H1 (cell line): ENCODE data around the gene UBE2D2. TPM values are rescaled to one million over a fixed set of nuclear protein-coding genes. Genes with fewer than 3 reads are reported as not detected.
A peak's percentile ranks its signal among the peaks of the same experiment; 100 is the strongest.

Source experiments
- CTCF ChIA-PET: fragments of 300-600 bp; sonication (Branson Sonifier 250); formaldehyde crosslinking; loops from one replicate; lab custom pipeline; 2021; ENCODE audit not compliant: partially characterized antibody; lab: Charles Lee
- POLR2A ChIA-PET: fragments of 300-600 bp; sonication (Branson Sonifier 250); formaldehyde crosslinking; loops from one replicate; lab custom pipeline; 2021; ENCODE audit warnings: inconsistent platforms; ENCODE audit not compliant: partially characterized antibody; lab: Charles Lee
- DNase-seq, 2 experiments: peaks; one replicate each; pipeline versions ENCODE4 v3.0.0 to v3.0.0-alpha.2; 2010 to 2022; ENCODE audit warnings: low spot score in 2 of 2, low read depth in 1 of 2, mixed read lengths in 1 of 2
- FAIRE-seq: peaks from 2 replicates; lab custom pipeline; 2011; peaks lifted over from hg19 to GRCh38; lab: Jason Lieb, UNC
- H2AFZ ChIP-seq: 2 replicates; pipeline ENCODE4 v1.8.1; 2012; ENCODE audit warnings: low read length, inconsistent platforms
- H2AK5ac ChIP-seq: 2 replicates; pipeline ENCODE4 v1.6.1; 2013; ENCODE audit warnings: low read depth, low read length
- H2BK120ac ChIP-seq: replicated peaks from 2 replicates; pipeline ENCODE3; 2013; ENCODE audit warnings: low read depth, low read length, inconsistent platforms
- H2BK12ac ChIP-seq: 2 replicates; pipeline ENCODE4 v1.6.1; 2013; ENCODE audit warnings: low read depth, low read length
- H2BK15ac ChIP-seq: 2 replicates; pipeline ENCODE4 v1.6.1; 2013; ENCODE audit warnings: low read length
- H2BK20ac ChIP-seq: 2 replicates; pipeline ENCODE4 v1.6.1; 2013; ENCODE audit warnings: low read length
- H2BK5ac ChIP-seq: 2 replicates; pipeline ENCODE4 v1.6.1; 2013; ENCODE audit warnings: low read depth, low read length
- H3K14ac ChIP-seq: 2 replicates; pipeline ENCODE4 v1.6.1; 2013; ENCODE audit warnings: inconsistent platforms; ENCODE audit not compliant: insufficient read length
- H3K18ac ChIP-seq: 2 replicates; pipeline ENCODE4 v1.6.1; 2013; ENCODE audit warnings: low read length; ENCODE audit errors: extremely low read depth
- H3K23ac ChIP-seq: 2 replicates; pipeline ENCODE4 v1.6.1; 2013; ENCODE audit warnings: inconsistent platforms; ENCODE audit not compliant: insufficient read length
- H3K23me2 ChIP-seq: 2 replicates; pipeline ENCODE4 v1.6.1; 2013; ENCODE audit warnings: low read depth, low read length
- H3K27ac ChIP-seq: 2 replicates; pipeline ENCODE4 v1.6.1; 2011; ENCODE audit warnings: low read depth, low read length, inconsistent platforms
- H3K27me3 ChIP-seq, 4 experiments: replicated peaks in 1 of 4; 1 replicate in 1 of 4; 2 replicates in 3 of 4; pipeline versions ENCODE4 v1.6.1 to v1.8.1; 2011 to 2013; ENCODE audit warnings: low read length in 3 of 4, mild to moderate bottlenecking in 3 of 4, inconsistent platforms in 2 of 4, mixed read lengths in 2 of 4, moderate library complexity in 1 of 4; ENCODE audit not compliant: control insufficient read depth in 3 of 4, insufficient read depth in 3 of 4; ENCODE audit errors: extremely low read depth in 1 of 4
- H3K36me3 ChIP-seq, 4 experiments: 2 replicates each; pipeline versions ENCODE4 v1.6.1 to v1.8.1; 2011 to 2013; ENCODE audit warnings: mild to moderate bottlenecking in 4 of 4, low read length in 3 of 4, moderate library complexity in 2 of 4, control low read depth in 1 of 4, inconsistent platforms in 1 of 4; ENCODE audit not compliant: insufficient read depth in 4 of 4, control insufficient read depth in 2 of 4
- H3K4ac ChIP-seq: replicated peaks from 2 replicates; pipeline ENCODE3; 2013; ENCODE audit warnings: low read length, low read depth, mixed read lengths, inconsistent platforms; ENCODE audit not compliant: insufficient read length
- H3K4me1 ChIP-seq, 4 experiments: replicated peaks in 1 of 4; 1 replicate in 1 of 4; 2 replicates in 3 of 4; pipeline versions ENCODE4 v1.6.1 to v1.8.1; 2011 to 2013; ENCODE audit warnings: low read length in 3 of 4, inconsistent platforms in 2 of 4, mixed read lengths in 1 of 4; ENCODE audit not compliant: insufficient read depth in 4 of 4, control insufficient read depth in 3 of 4
- H3K4me2 ChIP-seq, 2 experiments: 2 replicates each; pipeline versions ENCODE4 v1.6.1 to v1.8.1; 2011 to 2013; ENCODE audit warnings: low read depth in 2 of 2, low read length in 2 of 2, control low read depth in 1 of 2, inconsistent platforms in 1 of 2, mild to moderate bottlenecking in 1 of 2; ENCODE audit not compliant: insufficient read depth in 1 of 2
- H3K4me3 ChIP-seq, 4 experiments: fragments of 200-600, 300-600 bp in 1 of 4; sonication (generic), shearing (Covaris generic), sonication (Bioruptor Twin) in 1 of 4; 2 replicates each; pipeline versions ENCODE4 v1.5.1 to v1.8.1; 2011 to 2016; ENCODE audit warnings: low read length in 4 of 4, low read depth in 3 of 4, control low read depth in 2 of 4, inconsistent platforms in 2 of 4, mild to moderate bottlenecking in 2 of 4, mixed read lengths in 1 of 4, moderate library complexity in 1 of 4; ENCODE audit not compliant: insufficient read depth in 2 of 4; ENCODE audit errors: extremely low read depth in 1 of 4
- H3K56ac ChIP-seq: replicated peaks from 2 replicates; pipeline ENCODE3; 2013; ENCODE audit warnings: low read depth, mild to moderate bottlenecking, mixed read lengths, low read length, inconsistent platforms; ENCODE audit not compliant: insufficient read length
- H3K79me1 ChIP-seq: 2 replicates; pipeline ENCODE4 v1.6.1; 2013; ENCODE audit warnings: low read depth, low read length, control low read depth
- H3K79me2 ChIP-seq, 2 experiments: 2 replicates each; pipeline versions ENCODE4 v1.6.1 to v1.8.1; 2012 to 2013; ENCODE audit warnings: low read length in 2 of 2, mild to moderate bottlenecking in 2 of 2, inconsistent platforms in 1 of 2; ENCODE audit not compliant: insufficient read depth in 2 of 2, control insufficient read depth in 1 of 2
- H3K9ac ChIP-seq, 4 experiments: replicated peaks in 1 of 4; 1 replicate in 1 of 4; 2 replicates in 3 of 4; pipeline versions ENCODE4 v1.6.1 to v1.8.1; 2011 to 2013; ENCODE audit warnings: low read depth in 3 of 4, low read length in 3 of 4, control low read depth in 2 of 4, mild to moderate bottlenecking in 2 of 4, moderate library complexity in 2 of 4, inconsistent platforms in 1 of 4; ENCODE audit errors: extremely low read depth in 1 of 4
- H3K9me3 ChIP-seq, 2 experiments: 2 replicates each; pipeline versions ENCODE4 v1.6.1 to v1.8.1; 2012 to 2013; ENCODE audit warnings: mild to moderate bottlenecking in 2 of 2, moderate library complexity in 2 of 2, control low read depth in 1 of 2, inconsistent platforms in 1 of 2, low read depth in 1 of 2, low read length in 1 of 2, mixed read lengths in 1 of 2; ENCODE audit not compliant: insufficient read depth in 2 of 2
- H4K20me1 ChIP-seq, 2 experiments: replicated peaks in 1 of 2; 2 replicates each; pipeline versions ENCODE3 to v1.8.1; 2011 to 2013; ENCODE audit warnings: inconsistent platforms in 2 of 2, low read length in 2 of 2, mild to moderate bottlenecking in 1 of 2; ENCODE audit not compliant: insufficient read depth in 2 of 2, control insufficient read depth in 1 of 2
- H4K5ac ChIP-seq: 2 replicates; pipeline ENCODE4 v1.6.1; 2013; ENCODE audit warnings: low read length, low read depth, mixed read lengths, inconsistent platforms; ENCODE audit not compliant: insufficient read length
- H4K8ac ChIP-seq: 2 replicates; pipeline ENCODE4 v1.8.0; 2013; ENCODE audit warnings: mild to moderate bottlenecking, moderate library complexity, low read length, inconsistent platforms; ENCODE audit not compliant: insufficient read depth; ENCODE audit errors: extremely low read depth
- H4K91ac ChIP-seq: replicated peaks from 2 replicates; pipeline ENCODE3; 2013; ENCODE audit warnings: low read length, mixed read lengths, inconsistent platforms; ENCODE audit not compliant: insufficient read length
- BRCA1 ChIP-seq: IDR thresholded peaks from 2 replicates; pipeline ENCODE4 v1.6.1; 2012; ENCODE audit warnings: low read depth, low read length, improper control_type of control experiment
- CTBP2 ChIP-seq: IDR thresholded peaks from 2 replicates; pipeline ENCODE4 v1.7.0; 2011; ENCODE audit warnings: borderline replicate concordance, mild to moderate bottlenecking, moderate library complexity, mixed read lengths, low read length; ENCODE audit not compliant: insufficient read depth, insufficient read length
- KDM5A ChIP-seq: fragments of 200-600 bp; IDR thresholded peaks from 2 replicates; pipeline ENCODE4 v1.7.1; 2012; ENCODE audit warnings: mild to moderate bottlenecking, low read length, inconsistent platforms, mixed read lengths
- NANOG ChIP-seq: IDR thresholded peaks from 2 replicates; pipeline ENCODE4 v1.6.1; 2011; ENCODE audit warnings: low read length, low read depth, mild to moderate bottlenecking, inconsistent platforms; ENCODE audit not compliant: insufficient read depth, poor library complexity, severe bottlenecking
- RFX5 ChIP-seq: IDR thresholded peaks from 2 replicates; pipeline ENCODE4 v1.6.1; 2011; ENCODE audit warnings: low read depth, low read length, improper control_type of control experiment, borderline replicate concordance
- RNF2 ChIP-seq: fragments of 200-900, 300-1000 bp; sonication (generic); IDR thresholded peaks from 2 replicates; pipeline ENCODE4 v1.7.1; 2016; ENCODE audit warnings: borderline replicate concordance, low read depth, mild to moderate bottlenecking, antibody characterized with exemption, low read length; ENCODE audit not compliant: poor library complexity, severe bottlenecking; ENCODE audit errors: missing control alignments
- SP1 ChIP-seq: IDR thresholded peaks from 2 replicates; pipeline ENCODE4 v1.6.1; 2011; ENCODE audit warnings: low read depth, low read length
- SUZ12 ChIP-seq: fragments of 200-600 bp; sonication (generic); IDR thresholded peaks from 2 replicates; pipeline ENCODE4 v1.6.1; 2012; ENCODE audit warnings: mild to moderate bottlenecking, inconsistent platforms, low read length, moderate library complexity, mixed read lengths
- TAF1 ChIP-seq: IDR thresholded peaks from 2 replicates; pipeline ENCODE4 v1.6.1; 2011; ENCODE audit warnings: mild to moderate bottlenecking, low read depth, low read length
- YY1 ChIP-seq: IDR thresholded peaks from 2 replicates; pipeline ENCODE4 v1.6.1; 2011; ENCODE audit warnings: low read depth, mild to moderate bottlenecking, low read length
- WGBS, 2 experiments: shearing (Covaris generic) in 1 of 2; methylation state at CpG; one replicate each; pipeline versions ENCODE4 v1.1.6 to v1.1.7; 2013 to 2015; ENCODE audit warnings: low lambda C conversion rate in 2 of 2, mixed read lengths in 2 of 2, inconsistent platforms in 1 of 2, low coverage in 1 of 2, missing lambda C conversion rate in 1 of 2; ENCODE audit not compliant: insufficient replicate concordance in 2 of 2, insufficient coverage in 1 of 2, insufficient read length in 1 of 2; ENCODE audit errors: extremely low coverage in 1 of 2, missing lambda C conversion rate in 1 of 2; 5-methylcytosine and 5-hydroxymethylcytosine counted together
- polyA plus RNA-seq, 7 experiments: library from polyadenylated mRNA; depleted of rRNA in 3 of 7; stranded (reverse) in 5 of 7; unstranded in 2 of 7; fragments of >200 nt in 5 of 7; fragments of 200-250 nt in 2 of 7; gene quantifications; 1 replicate in 5 of 7; 2 replicates in 1 of 7; 4 replicates in 1 of 7; pipeline versions ENCODE4 v1.2.1 to v1.2.3, GENCODE V29; 2011 to 2013; ENCODE audit warnings: missing spikeins in 2 of 7, mixed read lengths in 2 of 7
- total RNA-seq: library from RNA; stranded (reverse); fragmentation: NEBNext Ultra II Directional; extraction: Animal tissue kit (Norgen Biotek cat#: 25700); gene quantifications from 2 replicates; pipeline ENCODE4 v1.2.1, GENCODE V29; 2021
- TF ChIP-seq, protein P1 (sequence below): IDR thresholded peaks from 2 replicates; pipeline ENCODE4 v1.6.1; 2011; ENCODE audit warnings: low read depth, mild to moderate bottlenecking, low read length; ENCODE audit not compliant: insufficient read depth

UBE2D2 gene
- total and polyA plus RNA-seq, 2 of the 8 experiments (the other 6 are each of a cell fraction or from before 2014, with no cell fraction given) = 66.9 to 203 TPM

DNA sequence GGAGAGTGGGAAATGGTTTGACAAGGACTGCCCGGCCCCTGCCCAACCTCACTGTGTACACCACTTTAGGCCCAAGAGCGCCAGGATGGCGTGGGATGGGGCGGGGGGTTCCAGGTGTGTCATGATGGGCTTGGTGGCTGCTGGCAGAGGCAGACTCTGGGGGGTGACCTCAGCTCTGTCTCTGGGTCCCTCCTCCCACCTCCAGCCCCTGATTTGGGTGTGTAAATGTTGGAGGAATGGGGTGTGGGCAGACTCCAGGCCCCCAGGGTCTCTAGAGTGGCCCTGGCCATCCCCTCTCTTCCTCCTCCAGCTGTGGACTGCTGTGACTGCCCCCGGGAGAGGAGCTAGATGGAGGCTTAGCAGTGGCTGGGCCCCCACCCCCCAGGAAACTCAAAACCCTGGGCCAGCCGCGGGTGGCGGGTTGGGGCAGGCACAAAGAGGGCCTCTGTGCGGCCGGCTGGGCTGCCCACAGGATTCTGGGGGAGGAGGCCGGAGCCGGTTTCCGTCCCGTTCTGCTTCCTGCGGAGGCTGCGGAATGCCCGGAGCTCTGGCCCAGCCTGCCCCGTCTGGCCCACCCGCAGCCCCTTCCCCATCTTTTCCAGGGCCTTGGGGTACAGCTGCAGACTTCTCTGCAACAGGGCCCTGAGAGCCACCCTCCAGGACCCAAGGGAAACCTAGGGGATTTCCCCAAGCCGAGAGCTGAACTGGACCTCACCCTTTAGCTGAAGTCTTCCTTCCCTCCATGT, 110.1 kb downstream of the UBE2D2 start:
- Histone ChIP-seq H4K8ac (no peak overlapping the region; the same call in 1 of the 2 replicates), H2AK5ac (no peak overlapping the region), H3K23ac (no peak overlapping the region), H4K91ac (no peak overlapping the region), H3K14ac (no peak overlapping the region), H3K36me3 (no peaks in the 10 kb centered on the region), H2BK5ac (no peak overlapping the region), H3K27me3 (no peaks in the 10 kb centered on the region), H2BK120ac (no peak overlapping the region), H2AFZ (no peak overlapping the region), H3K4me1 (peaks cover 9 to 55% (median 43%) of the 10 kb centered on the region in 4 experiments), H3K9ac (no peak overlapping the region), H3K4me3 (no peak overlapping the region), H3K9me3 (no peaks in the 10 kb centered on the region), H4K20me1 (peaks cover 48 to 68% of the 10 kb centered on the region in 2 experiments), H2BK15ac (0 out of 2 replicates have a peak overlapping the region, but pooled peaks have one; percentile 29), H2BK12ac (no peak overlapping the region), H4K5ac (no peak overlapping the region), H3K27ac (no peak overlapping the region; the same call in 1 of the 2 replicates), H3K18ac (no peak overlapping the region; the same call in 1 of the 2 replicates), H3K79me1 (peaks cover 34% of the 10 kb centered on the region), H3K56ac (no peak overlapping the region), H3K79me2 (peaks cover 13 to 88% of the 10 kb centered on the region in 2 experiments), H3K23me2 (no peaks in the 10 kb centered on the region; the same call in 1 of the 2 replicates), H3K4ac (no peak overlapping the region), H3K4me2 (no peak overlapping the region), H2BK20ac (no peak overlapping the region)
- 72% methylated on average over 10 of the region's 20 CpGs; no CpG with 5 or more reads in 1 of the 2 experiments for WGBS, 2 experiments
- ChIA-PET CTCF (interaction anchor here (0.7 to 17.2 kb wide), 22 partner anchors 11 to 249 kb away, joined by 3 to 171 read pairs (median 7); no protein-coding TSS in a partner anchor), POLR2A (interaction anchor here (0.8 to 2.2 kb wide), 10 partner anchors 10 to 40 kb away, joined by 3 to 7 read pairs (median 4); partner anchors contain the start of gene CXXC5)
- FAIRE-seq (no peak), DNase-seq (no peak)
- TF ChIP-seq SUZ12 (no peak), KDM5A (no peak), TAF1 (no peak), SP1 (no peak), BRCA1 (no peak), NANOG (no peak), RNF2 (no peak), YY1 (no peak), RFX5 (no peak), CTBP2 (no peak)
- TF ChIP-seq, protein P1, sequence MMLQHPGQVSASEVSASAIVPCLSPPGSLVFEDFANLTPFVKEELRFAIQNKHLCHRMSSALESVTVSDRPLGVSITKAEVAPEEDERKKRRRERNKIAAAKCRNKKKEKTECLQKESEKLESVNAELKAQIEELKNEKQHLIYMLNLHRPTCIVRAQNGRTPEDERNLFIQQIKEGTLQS = no peak
